HepG2 (cell line): ENCODE data around the gene PRKCE.

Experiments used
- ETV6 ChIP-seq: sonication (generic); formaldehyde crosslinking; conservative IDR thresholded peaks from 2 replicates; pipeline ENCODE4 v1.4.0; 2020; ENCODE audit warnings: missing genetic modification reagents
- EZH2 ChIP-seq: conservative IDR thresholded peaks from 2 replicates; pipeline ENCODE4 v1.6.1; 2012; ENCODE audit warnings: mild to moderate bottlenecking, low read depth, low read length, moderate library complexity
- FOXA3 ChIP-seq: IDR thresholded peaks from 2 replicates; pipeline ENCODE4 v1.6.1; 2016; ENCODE audit warnings: missing genetic modification reagents, missing compliant biosample characterization
- JUNB ChIP-seq: sonication (generic); formaldehyde crosslinking; IDR thresholded peaks from 2 replicates; pipeline ENCODE4 v1.8.0; 2022; ENCODE audit warnings: missing genetic modification reagents, mild to moderate bottlenecking, borderline replicate concordance
- SIN3A ChIP-seq: IDR thresholded peaks from 2 replicates; pipeline ENCODE4 v1.6.1; 2011; ENCODE audit warnings: low read depth, mild to moderate bottlenecking, control low read depth, low read length, borderline replicate concordance
- SMARCC2 ChIP-seq: fragments of 450-650 bp; IDR thresholded peaks from 2 replicates; pipeline ENCODE4 v1.6.1; 2017; ENCODE audit warnings: antibody characterized with exemption, mild to moderate bottlenecking
- ZNF431 ChIP-seq: sonication (generic); formaldehyde crosslinking; IDR thresholded peaks from 2 replicates; pipeline ENCODE4 v1.9.0; 2022; ENCODE audit warnings: missing genetic modification reagents, low read depth, mild to moderate bottlenecking, borderline replicate concordance
- ZSCAN21 ChIP-seq: sonication (generic); formaldehyde crosslinking; IDR thresholded peaks from 2 replicates; pipeline ENCODE4 v1.8.0; 2022; ENCODE audit warnings: mild to moderate bottlenecking, missing genetic modification reagents, moderate library complexity, borderline replicate concordance
- TF ChIP-seq, protein P1 (sequence below): IDR thresholded peaks from 2 replicates; pipeline ENCODE4 v1.6.1; 2012; ENCODE audit warnings: inconsistent platforms
- TF ChIP-seq, protein P2 (sequence below): sonication (generic); formaldehyde crosslinking; IDR thresholded peaks from 2 replicates; pipeline ENCODE4 v1.4.0; 2020; ENCODE audit warnings: missing genetic modification reagents
- TF ChIP-seq, protein P3 (sequence below): sonication (generic); formaldehyde crosslinking; IDR thresholded peaks from 2 replicates; pipeline ENCODE4 v1.4.0; 2020; ENCODE audit warnings: mild to moderate bottlenecking, missing genetic modification reagents
- TF ChIP-seq, protein P4 (sequence below): sonication (generic); formaldehyde crosslinking; IDR thresholded peaks from 2 replicates; pipeline ENCODE4 v1.5.0; 2020; ENCODE audit warnings: mild to moderate bottlenecking, missing genetic modification reagents, moderate library complexity

DNA sequence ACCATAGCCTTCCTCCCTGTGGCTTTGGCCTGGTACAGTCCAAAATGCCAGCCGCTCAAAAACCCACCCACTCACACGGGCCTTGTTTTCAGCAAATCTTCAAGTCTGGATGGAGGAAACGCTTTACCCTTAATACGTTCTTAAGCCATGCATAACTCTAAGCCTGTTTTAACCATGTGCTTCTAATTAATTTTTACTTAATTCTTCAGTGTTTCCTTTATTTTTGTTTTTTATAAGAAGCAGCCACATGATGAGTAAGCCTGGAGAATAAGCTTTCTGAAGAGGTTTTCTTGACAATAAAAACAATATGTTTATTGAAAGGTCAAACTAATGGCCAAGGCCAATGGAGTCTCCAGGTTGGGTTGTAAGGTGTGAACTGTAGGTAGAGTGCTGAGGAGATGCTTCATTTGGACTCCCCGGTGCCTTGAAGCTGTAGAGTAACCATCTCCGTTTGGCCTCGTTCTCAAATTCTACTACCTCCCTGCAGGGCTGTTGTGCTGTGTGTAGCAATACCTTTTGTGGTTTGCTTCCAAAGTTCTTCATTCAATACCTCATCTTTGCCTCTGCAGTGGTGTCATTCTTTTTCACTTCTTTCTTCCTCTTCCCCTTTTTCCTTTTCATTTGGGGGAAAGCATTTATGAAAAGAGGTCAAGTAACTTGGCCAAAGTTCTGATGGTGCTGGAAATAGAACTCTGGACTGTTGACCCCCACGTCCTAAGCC lies 113.7 kb downstream of the PRKCE start:
- no peak for TF ChIP-seq EZH2
- no peak for TF ChIP-seq SMARCC2
- TF ChIP-seq FOXA3 (CRISPR knock-in tag) = no peak
- TF ChIP-seq ZNF431 = no peak
- TF ChIP-seq, protein P1, sequence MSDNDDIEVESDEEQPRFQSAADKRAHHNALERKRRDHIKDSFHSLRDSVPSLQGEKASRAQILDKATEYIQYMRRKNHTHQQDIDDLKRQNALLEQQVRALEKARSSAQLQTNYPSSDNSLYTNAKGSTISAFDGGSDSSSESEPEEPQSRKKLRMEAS = no peak
- TF ChIP-seq, protein P2, sequence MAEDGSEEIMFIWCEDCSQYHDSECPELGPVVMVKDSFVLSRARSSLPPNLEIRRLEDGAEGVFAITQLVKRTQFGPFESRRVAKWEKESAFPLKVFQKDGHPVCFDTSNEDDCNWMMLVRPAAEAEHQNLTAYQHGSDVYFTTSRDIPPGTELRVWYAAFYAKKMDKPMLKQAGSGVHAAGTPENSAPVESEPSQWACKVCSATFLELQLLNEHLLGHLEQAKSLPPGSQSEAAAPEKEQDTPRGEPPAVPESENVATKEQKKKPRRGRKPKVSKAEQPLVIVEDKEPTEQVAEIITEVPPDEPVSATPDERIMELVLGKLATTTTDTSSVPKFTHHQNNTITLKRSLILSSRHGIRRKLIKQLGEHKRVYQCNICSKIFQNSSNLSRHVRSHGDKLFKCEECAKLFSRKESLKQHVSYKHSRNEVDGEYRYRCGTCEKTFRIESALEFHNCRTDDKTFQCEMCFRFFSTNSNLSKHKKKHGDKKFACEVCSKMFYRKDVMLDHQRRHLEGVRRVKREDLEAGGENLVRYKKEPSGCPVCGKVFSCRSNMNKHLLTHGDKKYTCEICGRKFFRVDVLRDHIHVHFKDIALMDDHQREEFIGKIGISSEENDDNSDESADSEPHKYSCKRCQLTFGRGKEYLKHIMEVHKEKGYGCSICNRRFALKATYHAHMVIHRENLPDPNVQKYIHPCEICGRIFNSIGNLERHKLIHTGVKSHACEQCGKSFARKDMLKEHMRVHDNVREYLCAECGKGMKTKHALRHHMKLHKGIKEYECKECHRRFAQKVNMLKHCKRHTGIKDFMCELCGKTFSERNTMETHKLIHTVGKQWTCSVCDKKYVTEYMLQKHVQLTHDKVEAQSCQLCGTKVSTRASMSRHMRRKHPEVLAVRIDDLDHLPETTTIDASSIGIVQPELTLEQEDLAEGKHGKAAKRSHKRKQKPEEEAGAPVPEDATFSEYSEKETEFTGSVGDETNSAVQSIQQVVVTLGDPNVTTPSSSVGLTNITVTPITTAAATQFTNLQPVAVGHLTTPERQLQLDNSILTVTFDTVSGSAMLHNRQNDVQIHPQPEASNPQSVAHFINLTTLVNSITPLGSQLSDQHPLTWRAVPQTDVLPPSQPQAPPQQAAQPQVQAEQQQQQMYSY (CRISPR knock-in tag) = no peak
- TF ChIP-seq, protein P3, sequence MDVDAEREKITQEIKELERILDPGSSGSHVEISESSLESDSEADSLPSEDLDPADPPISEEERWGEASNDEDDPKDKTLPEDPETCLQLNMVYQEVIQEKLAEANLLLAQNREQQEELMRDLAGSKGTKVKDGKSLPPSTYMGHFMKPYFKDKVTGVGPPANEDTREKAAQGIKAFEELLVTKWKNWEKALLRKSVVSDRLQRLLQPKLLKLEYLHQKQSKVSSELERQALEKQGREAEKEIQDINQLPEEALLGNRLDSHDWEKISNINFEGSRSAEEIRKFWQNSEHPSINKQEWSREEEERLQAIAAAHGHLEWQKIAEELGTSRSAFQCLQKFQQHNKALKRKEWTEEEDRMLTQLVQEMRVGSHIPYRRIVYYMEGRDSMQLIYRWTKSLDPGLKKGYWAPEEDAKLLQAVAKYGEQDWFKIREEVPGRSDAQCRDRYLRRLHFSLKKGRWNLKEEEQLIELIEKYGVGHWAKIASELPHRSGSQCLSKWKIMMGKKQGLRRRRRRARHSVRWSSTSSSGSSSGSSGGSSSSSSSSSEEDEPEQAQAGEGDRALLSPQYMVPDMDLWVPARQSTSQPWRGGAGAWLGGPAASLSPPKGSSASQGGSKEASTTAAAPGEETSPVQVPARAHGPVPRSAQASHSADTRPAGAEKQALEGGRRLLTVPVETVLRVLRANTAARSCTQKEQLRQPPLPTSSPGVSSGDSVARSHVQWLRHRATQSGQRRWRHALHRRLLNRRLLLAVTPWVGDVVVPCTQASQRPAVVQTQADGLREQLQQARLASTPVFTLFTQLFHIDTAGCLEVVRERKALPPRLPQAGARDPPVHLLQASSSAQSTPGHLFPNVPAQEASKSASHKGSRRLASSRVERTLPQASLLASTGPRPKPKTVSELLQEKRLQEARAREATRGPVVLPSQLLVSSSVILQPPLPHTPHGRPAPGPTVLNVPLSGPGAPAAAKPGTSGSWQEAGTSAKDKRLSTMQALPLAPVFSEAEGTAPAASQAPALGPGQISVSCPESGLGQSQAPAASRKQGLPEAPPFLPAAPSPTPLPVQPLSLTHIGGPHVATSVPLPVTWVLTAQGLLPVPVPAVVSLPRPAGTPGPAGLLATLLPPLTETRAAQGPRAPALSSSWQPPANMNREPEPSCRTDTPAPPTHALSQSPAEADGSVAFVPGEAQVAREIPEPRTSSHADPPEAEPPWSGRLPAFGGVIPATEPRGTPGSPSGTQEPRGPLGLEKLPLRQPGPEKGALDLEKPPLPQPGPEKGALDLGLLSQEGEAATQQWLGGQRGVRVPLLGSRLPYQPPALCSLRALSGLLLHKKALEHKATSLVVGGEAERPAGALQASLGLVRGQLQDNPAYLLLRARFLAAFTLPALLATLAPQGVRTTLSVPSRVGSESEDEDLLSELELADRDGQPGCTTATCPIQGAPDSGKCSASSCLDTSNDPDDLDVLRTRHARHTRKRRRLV = no peak
- TF ChIP-seq, protein P4, sequence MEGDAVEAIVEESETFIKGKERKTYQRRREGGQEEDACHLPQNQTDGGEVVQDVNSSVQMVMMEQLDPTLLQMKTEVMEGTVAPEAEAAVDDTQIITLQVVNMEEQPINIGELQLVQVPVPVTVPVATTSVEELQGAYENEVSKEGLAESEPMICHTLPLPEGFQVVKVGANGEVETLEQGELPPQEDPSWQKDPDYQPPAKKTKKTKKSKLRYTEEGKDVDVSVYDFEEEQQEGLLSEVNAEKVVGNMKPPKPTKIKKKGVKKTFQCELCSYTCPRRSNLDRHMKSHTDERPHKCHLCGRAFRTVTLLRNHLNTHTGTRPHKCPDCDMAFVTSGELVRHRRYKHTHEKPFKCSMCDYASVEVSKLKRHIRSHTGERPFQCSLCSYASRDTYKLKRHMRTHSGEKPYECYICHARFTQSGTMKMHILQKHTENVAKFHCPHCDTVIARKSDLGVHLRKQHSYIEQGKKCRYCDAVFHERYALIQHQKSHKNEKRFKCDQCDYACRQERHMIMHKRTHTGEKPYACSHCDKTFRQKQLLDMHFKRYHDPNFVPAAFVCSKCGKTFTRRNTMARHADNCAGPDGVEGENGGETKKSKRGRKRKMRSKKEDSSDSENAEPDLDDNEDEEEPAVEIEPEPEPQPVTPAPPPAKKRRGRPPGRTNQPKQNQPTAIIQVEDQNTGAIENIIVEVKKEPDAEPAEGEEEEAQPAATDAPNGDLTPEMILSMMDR (CRISPR knock-in tag) = no peak
- TF ChIP-seq ZSCAN21 = no peak
- TF ChIP-seq JUNB (CRISPR knock-in tag) = no peak
- TF ChIP-seq SIN3A = no peak
- no peak for TF ChIP-seq ETV6 (CRISPR knock-in tag)
